Heart right ventricle (tissue), 16 donors: Measurements from ENCODE around the gene IPO7. TPM values are rescaled to one million over a fixed set of nuclear protein-coding genes. Genes with fewer than 3 reads are reported as not detected.
A peak's percentile ranks its signal among the peaks of the same experiment; 100 is the strongest.
"Not testable (repeated sequence)": the region's sequence is repeated elsewhere in the genome, so short reads cannot be mapped to it uniquely, and the experiment has no call there.

Experiments
- ATAC-seq, 8 donors: fragments of 200-7000 bp; cut with Tn5 transposase; one replicate each; pipeline ENCODE4 v1.9.1; 2020; ENCODE audit warnings: mild to moderate bottlenecking in 8 of 8, moderate library complexity in 8 of 8, moderate number of reproducible peaks in 1 of 8
- DNase-seq, 2 donors: peaks; one replicate each; pipeline ENCODE4 v3.0.0-alpha.2; 2020
- H3K27ac ChIP-seq, 10 donors: fragments of 200-600 bp; sonication (generic) in 2 of 10; one replicate each; pipeline versions ENCODE4 v1.5.0 to v1.8.0; 2020 to 2022; ENCODE audit warnings: mild to moderate bottlenecking in 3 of 10
- H3K27me3 ChIP-seq, 7 donors: fragments of 200-600 bp; one replicate each; pipeline ENCODE4 v1.8.0; 2021 to 2022; ENCODE audit warnings: mild to moderate bottlenecking in 2 of 7
- H3K36me3 ChIP-seq, 9 donors: fragments of 200-600 bp; sonication (generic) in 1 of 9; one replicate each; pipeline versions ENCODE4 v1.5.0 to v1.8.0; 2020 to 2022; ENCODE audit warnings: mild to moderate bottlenecking in 2 of 9
- H3K4me1 ChIP-seq, 9 donors: fragments of 200-600 bp; sonication (generic) in 1 of 9; one replicate each; pipeline versions ENCODE4 v1.5.0 to v1.8.0; 2020 to 2022; ENCODE audit warnings: mild to moderate bottlenecking in 4 of 9
- H3K4me3 ChIP-seq, 10 donors: fragments of 200-600 bp; sonication (generic) in 2 of 10; one replicate each; pipeline versions ENCODE4 v1.5.0 to v1.8.0; 2020 to 2022; ENCODE audit warnings: mild to moderate bottlenecking in 7 of 10, moderate library complexity in 2 of 10
- H3K9me3 ChIP-seq, 11 donors: fragments of 200-600 bp in 10 of 11; sonication (generic) in 2 of 11; one replicate each; pipeline versions ENCODE4 v1.5.0 to v1.8.0; 2013 to 2022; ENCODE audit warnings: mild to moderate bottlenecking in 2 of 11, control low read depth in 1 of 11, moderate library complexity in 1 of 11
- CTCF ChIP-seq, 9 donors: fragments of 200-600 bp; sonication (generic) in 2 of 9; IDR thresholded peaks; one replicate each; pipeline versions ENCODE4 v1.5.0 to v1.8.0; 2021 to 2022; ENCODE audit warnings: antibody characterized with exemption in 9 of 9, mild to moderate bottlenecking in 5 of 9, moderate library complexity in 1 of 9
- WGBS, 2 donors: extraction: QIAGEN DNeasy Blood & Tissue Kit; methylation state at CpG; one replicate each; pipeline ENCODE4 v1.1.7; 2013; ENCODE audit warnings: inconsistent platforms in 1 of 2; 5-methylcytosine and 5-hydroxymethylcytosine counted together
- intact Hi-C, 10 donors: fragments of 100-400 bp; cut with DNase I; formaldehyde crosslinking; loops; one replicate each; pipeline versions ENCODE4 v1.11.1 to v1.14.2; 2022
- polyA plus RNA-seq, 2 donors: library from polyadenylated mRNA; stranded (reverse); fragments of 200-250 nt; gene quantifications; one replicate each; pipeline ENCODE4 v1.2.3, GENCODE V29; 2013
- total RNA-seq, 10 donors: library from RNA; stranded (reverse); fragmentation: NEBNext Ultra II Directional in 3 of 10; extraction: Animal tissue kit (Norgen Biotek cat#: 25700) in 3 of 10; gene quantifications; one replicate each; pipeline versions ENCODE4 v1.2.1 to v1.2.4, GENCODE V29; 2021 to 2023
- donor health status: Arrhythmogenic right ventricular cardiomyopathy.
- donor health status: ischemic (EF 13 %, LVEDD 7.1; RV severe dilation, severe dysfunction).
- donor health status: healthy with polysubstance abuse.
- donor health status: DM: no; HTN: yes; CAD: no.
- donor health status: DM: no; HTN: no; CAD: no.
- donor health status: ischemic (EF 25% LVEDD 6.9; RV normal size, moderate dysfunction).
- donor health status: ischemic (EF 25% LVEDD 5.7; RV mildly dilated, moderate dysfunction).
- donor health status: healthy.
- donor health status: DM: yes; HTN: yes; CAD: no.
- donor health status: Ischemic cardiomyopathy.
- donor health status: ischemic (EF 35%, LVEDD 5.7; RV mildly dilated, moderate dysfunction).
- donor health status: nonischemic (EF 11% LVEDD 7.7; RV severe dilation, severe dysfunction).
- donor health status: DM: yes; HTN: yes; CAD: no.
- donor health status: PGD.
- donor health status: ischemic (EF 29% LVEDD 5.4; RV normal size, mild dysfunction).
- donor health status: nonischemic (EF 23%, LVEDD 6.1; RV moderate dilation, normal function).

IPO7 gene
- total and polyA plus RNA-seq, 12 donors, result 24.1 to 169 (median 139) TPM

- Histone ChIP-seq H3K4me1 (no peaks in the 10 kb centered on the region), H3K27ac (no peak overlapping the region), H3K4me3 (no peak overlapping the region), H3K27me3 (no peaks in the 10 kb centered on the region), H3K9me3 (peaks cover 0 to 22% (median 12%) of the 10 kb centered on the region in 11 donors), H3K36me3 (peaks cover 0 to 59% (median 19%) of the 10 kb centered on the region in 9 donors)
- TF ChIP-seq CTCF (IDR thresholded peaks at IDR 0.05), result no peak
- ATAC-seq (no peak), DNase-seq (no peak)
- WGBS, 2 donors, result 96 to 98% methylated on average over 9 of the region's 9 CpGs
- intact Hi-C loops, result no loop called here
These were observed 64.3 kb downstream of the IPO7 start for GRCh38 chr11:9448576-9449352.

GRCh38 chr11:9452023-9452422, 67.6 kb downstream of the IPO7 start:
- WGBS, 2 donors, result 77 to 79% methylated on average over 7 of the region's 7 CpGs
- Histone ChIP-seq H3K36me3 (peaks cover 0 to 27% (median 0%) of the 10 kb centered on the region in 9 donors), H3K9me3 (peaks cover 0 to 22% (median 12%) of the 10 kb centered on the region in 11 donors)
- H3K27ac ChIP-seq, ATAC-seq, H3K27me3 ChIP-seq, H3K4me1 ChIP-seq, DNase-seq, H3K4me3 ChIP-seq, intact Hi-C loops: not testable (repeated sequence)

- H3K9me3 ChIP-seq, result peaks cover 0 to 22% (median 12%) of the 10 kb centered on the region in 11 donors
- H3K36me3 ChIP-seq, result no peaks in the 10 kb centered on the region
- no peak overlapping the region for H3K4me3 ChIP-seq
- no peak for ATAC-seq
- intact Hi-C loops, result no loop called here
- no peak for DNase-seq
- 95 to 98% methylated on average over 5 of the region's 5 CpGs for WGBS, 2 donors
- H3K27ac ChIP-seq, result no peak overlapping the region
- TF ChIP-seq CTCF (IDR thresholded peaks at IDR 0.05), result no peak
- no peaks in the 10 kb centered on the region for H3K27me3 ChIP-seq
- H3K4me1 ChIP-seq, result peaks cover 0 to 7% (median 5%) of the 10 kb centered on the region in 9 donors
These were observed 71.3 kb downstream of the IPO7 start for GRCh38 chr11:9455722-9456121.

- 1 to 2% methylated on average over 23 of the region's 23 CpGs for WGBS, 2 donors
- Histone ChIP-seq H3K27me3 (no peaks in the 10 kb centered on the region), H3K4me1 (peaks cover 3 to 29% (median 21%) of the 10 kb centered on the region in 9 donors), H3K4me3 (peak overlapping the region; percentile 67 to 99 (median 80)), H3K27ac (peak overlapping the region; percentile 96 to 100 (median 98)), H3K9me3 (no peaks in the 10 kb centered on the region), H3K36me3 (no peaks in the 10 kb centered on the region)
- intact Hi-C loops, result loop anchor here in 5 of 10 donors (2.0 to 5.0 kb wide), 5 partner anchors 75 to 153 kb away; partner anchors contain the start of genes IPO7 (in 1 of the 5), TMEM41B (in 1 of the 5) and WEE1 (in 1 of the 5)
- TF ChIP-seq CTCF (IDR thresholded peaks at IDR 0.05), result no peak
- no peak for DNase-seq
- ATAC-seq, result no peak
These were observed 75.3 kb downstream of the IPO7 start for GRCh38 chr11:9459667-9460321.
